Glomerular visceral epithelial cell (primary cell): ENCODE data around the gene NEDD4L.
A peak's percentile ranks its signal among the peaks of the same experiment; 100 is the strongest.
"Not testable (repeated sequence)": the region's sequence is repeated elsewhere in the genome, so short reads cannot be mapped to it uniquely, and the experiment has no call there.

Experiments
- DNase-seq: peaks from one replicate; pipeline ENCODE4 v3.0.0-alpha.2; 2016; ENCODE audit errors: extremely low spot score

Gene NEDD4L

DNA sequence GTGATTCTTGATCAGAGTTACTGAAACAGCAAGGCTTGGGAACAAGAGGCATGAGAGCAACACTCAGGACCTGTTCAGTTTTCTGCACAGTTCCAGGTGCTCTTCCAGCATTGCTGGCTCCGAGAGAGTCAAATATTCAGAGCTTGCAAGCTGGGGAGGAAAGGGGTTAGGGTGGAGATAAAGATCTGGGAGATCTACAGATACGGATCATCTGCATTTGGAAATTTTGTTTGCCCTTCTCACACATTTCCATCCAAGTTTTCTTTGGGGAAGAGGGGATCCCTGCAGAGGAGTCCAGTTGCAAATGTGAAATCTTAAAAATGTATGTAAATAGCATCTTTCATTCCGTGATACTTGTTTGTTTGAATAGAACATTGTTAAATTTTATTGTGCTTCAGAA, 108.2 kb downstream of the NEDD4L start:
- DNase-seq: no peak

DNA sequence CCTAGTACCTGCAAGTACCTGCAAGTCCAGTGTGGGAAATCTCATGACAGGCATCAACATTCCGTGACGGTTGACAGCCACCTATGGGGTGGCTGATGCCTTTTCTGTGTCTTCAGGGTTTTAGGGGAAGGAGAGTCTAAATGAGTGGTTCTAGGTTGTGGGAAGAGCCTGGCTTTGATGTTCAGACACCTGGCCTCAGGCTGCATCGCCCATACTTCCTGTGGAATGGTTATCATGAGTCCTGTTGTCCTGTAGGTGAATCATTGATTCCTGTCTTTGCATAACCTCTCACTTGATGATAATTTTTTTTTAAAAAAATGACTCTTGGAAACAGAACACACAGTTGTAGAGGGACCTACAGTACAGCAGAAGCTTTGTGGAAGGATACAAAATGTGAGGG, 108.9 kb downstream of the NEDD4L start:
- DNase-seq: no peak

DNA sequence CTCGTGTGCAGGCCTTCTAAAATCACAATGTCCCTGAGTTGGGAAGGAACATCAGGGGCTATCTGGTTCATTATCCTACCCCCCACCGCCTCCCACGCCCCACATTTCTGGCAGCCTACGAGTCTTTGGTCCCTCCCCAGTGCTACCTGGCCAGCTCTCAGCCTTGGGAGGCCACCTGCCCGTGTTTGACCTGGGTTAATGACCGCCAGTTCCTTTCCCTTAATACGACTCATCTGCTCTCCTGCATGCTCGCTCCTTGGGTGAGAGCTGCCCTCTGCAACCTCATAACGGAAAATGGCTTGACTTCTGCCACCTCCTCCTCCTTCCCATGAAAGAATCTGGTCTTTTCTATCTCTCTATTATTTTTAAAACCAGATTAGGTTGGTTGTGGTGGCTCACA, 112.5 kb downstream of the NEDD4L start:
- DNase-seq: no peak

DNA sequence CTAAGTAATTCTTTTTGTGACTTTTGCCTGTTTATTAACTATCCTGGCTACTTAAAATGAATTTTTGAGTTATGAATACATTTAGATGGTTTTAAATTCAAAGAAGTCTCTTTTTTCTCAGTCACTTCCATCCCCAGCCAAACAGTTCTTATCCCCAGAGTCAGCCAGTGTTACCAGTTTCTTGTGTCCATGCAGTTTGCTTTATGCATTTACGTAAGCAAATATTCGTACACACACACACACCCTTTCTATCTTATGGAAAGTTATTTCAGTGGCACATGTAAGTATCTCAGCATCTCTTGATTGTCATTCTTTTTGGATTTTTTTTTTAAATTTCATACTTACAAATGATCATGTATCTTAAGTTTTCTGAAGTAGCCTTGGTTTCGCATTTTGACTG, 113.2 kb downstream of the NEDD4L start:
- no peak for DNase-seq

DNA sequence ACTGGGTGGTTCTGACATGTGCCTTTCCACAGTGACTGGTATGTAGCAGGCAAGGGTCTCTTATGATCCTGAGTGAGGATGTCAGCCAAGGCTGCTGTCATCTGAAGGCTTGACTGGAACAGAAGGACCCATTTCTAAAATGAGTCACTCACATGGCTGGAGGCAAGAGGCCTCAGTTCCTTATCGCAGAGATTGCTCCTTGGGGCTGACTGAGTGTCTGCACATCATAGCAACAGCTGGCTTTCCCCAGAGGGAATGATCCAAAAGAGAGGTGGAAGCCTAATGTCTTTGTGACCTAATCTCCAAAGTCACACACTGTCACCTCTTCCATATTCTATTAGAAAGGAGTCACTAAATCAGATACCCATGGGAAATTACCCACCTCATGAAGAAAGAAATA, 114.0 kb downstream of the NEDD4L start:
- DNase-seq: no peak

DNA sequence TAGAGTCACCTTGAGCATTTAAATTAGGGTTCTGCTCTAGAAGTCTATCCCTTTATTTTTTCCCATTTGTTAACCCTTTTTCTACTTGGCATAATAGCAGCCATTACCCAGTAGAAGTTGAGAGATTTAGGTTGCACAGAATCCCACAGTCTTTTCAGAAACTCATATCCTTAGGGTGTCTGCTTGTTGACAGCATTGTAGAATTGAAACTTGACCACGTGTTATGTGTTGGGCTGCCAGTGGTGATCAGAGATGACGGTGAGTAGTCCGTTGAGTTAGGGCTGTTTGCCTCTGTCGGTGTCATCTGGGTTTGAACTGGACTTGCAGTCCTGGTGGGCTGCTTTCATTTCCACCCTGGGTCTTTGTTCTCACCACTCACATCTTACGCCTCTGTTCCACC, 114.4 kb downstream of the NEDD4L start:
- DNase-seq: no peak

DNA sequence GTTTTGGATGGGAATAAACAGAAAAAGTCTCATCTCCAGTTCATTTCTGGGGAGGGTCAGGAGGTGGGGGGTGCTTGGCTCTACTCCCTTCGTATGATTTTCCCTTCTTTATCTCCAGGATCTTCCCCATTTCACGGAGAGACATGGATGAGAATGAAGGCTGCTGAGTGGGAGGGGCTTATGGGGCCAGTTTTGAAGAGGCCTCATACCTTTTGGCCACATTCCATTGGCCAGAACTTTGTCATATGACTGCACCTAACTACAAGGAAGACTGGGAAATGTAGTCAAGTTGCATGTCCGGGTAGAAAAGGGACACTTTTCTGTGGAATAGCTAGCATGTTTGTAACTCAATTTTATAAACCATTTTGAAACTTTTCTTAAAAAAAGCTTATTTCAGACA, 117.6 kb downstream of the NEDD4L start:
- DNase-seq: no peak

DNA sequence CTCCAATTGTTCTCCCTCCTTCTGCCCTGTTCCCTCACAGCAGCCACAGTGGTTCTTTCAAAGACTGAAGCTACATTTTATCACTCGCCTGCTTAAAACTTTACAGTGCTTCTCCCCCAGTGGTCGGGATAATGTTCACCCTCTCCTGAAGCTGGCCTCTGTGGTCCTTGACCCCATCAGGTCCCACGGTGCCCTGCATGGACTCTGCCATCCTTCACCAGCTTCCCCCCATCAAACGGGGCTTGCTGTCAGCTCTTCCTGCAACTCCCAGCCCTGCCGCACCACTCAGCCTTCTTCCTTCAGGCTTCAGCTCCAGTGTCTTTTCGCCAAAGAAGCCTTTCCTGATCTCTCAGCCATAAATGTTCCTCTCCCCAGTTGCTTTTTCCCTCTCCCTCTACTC, 118.1 kb downstream of the NEDD4L start:
- no peak for DNase-seq

DNA sequence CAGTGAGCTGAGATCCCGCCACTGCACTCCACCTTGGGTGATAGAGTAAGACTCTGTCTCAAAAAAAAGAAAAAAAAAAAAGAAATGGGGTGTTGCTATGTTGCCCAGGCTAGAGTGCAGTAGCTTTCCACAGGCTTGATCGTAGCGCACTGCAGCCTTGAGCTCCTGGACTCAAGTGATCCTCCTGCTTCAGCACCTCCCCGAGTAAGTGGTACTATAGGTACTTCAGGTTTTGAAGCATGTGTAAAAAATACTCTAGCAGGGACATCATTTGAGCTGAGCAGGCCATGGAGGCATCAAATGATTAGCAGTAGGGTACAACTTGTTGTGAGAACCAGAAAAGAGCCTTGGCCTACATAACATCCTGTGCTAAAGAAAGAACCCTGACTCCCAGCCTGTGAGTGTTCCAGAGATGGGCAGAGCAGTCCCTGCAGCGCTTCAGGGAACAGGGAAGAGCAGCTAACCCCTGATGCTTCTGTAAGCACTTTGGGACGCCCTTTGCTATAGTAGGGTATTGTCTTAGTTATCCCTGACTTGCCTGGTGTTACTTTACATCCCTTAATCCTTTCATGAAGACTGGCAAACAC, 119.1 kb downstream of the NEDD4L start:
- no peak for DNase-seq

DNA sequence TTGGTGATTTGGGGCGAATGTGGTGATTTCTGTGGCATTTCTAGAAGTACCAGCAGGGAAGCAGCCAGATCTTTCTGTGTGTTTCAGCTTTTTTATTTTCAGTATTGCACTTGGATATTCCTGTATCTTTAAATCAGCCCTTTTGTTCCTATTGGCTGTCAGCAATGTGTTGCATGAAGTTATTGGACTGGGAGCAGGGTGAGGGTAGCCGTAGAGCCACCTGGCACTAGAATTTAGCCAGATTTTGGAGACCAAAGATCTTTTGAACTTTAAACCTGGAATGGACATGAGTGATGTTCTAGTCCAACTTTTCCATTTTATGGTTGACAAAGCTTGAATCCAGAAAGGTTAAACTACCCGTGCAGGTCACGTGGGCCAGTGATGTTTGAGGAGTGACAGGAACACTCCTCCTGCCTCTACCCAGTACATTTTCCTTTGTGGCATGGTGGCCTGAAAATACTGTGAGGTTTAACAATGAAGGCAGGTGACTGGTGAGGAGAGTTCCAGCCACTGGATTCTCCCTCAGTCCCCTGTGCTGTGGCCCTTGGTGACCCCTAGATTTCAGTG, 122.3 kb downstream of the NEDD4L start:
- no peak for DNase-seq

DNA sequence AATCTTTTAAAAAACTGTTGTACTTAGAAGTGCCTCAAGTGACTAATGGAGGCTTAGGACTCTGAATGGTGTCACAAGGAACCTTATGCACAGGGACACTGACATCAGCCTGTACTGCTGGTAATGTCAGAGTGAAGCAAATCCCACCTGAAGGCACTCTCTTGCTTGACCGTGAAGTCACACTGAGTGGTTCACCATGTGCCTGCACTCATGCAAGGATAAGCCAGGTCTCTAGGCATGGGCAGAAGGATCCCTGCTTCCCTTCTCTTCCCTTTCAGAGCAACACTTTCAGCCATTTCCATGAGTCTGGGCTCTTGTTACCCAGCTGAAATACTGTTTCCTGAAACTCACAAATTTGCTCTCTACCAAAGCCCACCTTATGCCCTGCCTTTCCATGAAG, 123.0 kb downstream of the NEDD4L start:
- no peak for DNase-seq

DNA sequence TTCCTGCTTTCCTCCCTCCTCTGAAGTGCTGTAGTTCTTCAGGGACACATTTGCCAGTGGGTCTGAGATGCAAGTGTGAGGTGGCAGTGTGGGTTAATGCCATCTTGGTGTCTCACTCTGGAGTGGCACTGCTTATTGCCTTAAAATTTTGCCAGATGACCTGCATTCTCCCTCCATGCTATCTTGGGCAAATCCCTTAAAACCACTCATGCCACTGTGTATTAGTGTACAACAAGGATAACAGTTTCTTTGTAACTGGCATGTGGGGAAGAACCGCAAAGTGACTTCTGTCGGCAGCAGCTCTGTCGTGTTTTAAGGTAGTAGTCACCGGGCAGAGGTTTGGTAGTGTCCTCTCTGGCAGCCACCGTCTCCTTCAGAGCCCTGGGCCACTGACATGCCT, 124.2 kb downstream of the NEDD4L start:
- no peak for DNase-seq

DNA sequence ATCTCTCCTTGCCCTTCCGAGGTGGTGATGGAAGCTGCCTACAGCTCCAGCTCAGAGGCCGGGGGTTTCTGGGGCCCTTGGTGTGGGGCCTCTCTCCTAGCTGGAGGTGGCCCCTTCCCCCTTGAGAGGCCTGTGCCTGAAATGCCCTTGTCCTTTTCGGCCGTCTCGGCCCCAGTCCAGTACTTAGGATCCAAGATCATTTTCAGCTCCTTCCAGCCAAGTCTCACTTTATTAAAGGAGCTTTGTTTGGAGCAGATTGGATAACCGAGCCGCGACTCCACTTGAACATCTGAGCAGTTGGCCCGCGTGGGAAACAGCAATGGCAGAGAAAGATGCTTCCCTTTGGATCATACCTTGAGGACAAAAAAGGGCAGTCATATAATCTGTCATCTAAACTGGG, 125.0 kb downstream of the NEDD4L start:
- DNase-seq: no peak

DNA sequence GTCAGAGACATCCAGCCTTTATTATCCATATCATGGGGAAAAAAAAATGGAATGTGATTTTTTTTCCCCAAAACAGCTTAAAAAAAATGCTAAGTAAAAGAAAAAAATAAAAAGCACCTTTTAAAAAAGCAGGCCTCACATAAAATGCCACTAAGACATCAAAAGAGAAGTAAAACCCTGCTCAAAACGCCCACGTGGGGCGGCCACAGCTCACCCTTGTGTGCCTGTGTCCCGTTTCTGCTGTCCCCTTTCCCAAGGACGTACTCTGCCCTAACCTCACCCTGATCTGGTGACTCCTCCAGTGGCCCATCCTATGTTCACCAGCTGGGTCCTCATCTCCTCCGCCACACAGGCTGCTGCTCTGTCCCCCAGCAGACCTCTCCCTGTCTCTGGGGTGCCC, 125.4 kb downstream of the NEDD4L start:
- no peak for DNase-seq

DNA sequence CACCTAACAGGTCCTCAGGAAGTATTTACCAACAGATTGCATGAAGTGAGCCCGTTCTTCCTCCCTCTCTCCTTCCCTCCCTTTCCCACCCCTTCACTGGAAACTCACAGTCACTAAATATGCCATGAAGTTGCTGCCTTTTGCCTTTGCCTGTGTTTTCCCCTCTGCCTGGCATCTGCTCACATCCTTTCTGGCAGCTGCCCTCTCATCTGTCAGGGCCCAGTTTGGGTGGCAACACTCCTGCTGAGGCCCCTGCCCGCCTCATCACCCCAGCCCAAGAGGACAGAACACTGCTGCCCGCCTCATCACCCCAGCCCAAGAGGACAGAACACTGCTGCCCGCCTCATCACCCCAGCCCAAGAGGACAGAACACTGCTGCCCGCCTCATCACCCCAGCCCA, 126.0 kb downstream of the NEDD4L start:
- DNase-seq: not testable (repeated sequence)

DNA sequence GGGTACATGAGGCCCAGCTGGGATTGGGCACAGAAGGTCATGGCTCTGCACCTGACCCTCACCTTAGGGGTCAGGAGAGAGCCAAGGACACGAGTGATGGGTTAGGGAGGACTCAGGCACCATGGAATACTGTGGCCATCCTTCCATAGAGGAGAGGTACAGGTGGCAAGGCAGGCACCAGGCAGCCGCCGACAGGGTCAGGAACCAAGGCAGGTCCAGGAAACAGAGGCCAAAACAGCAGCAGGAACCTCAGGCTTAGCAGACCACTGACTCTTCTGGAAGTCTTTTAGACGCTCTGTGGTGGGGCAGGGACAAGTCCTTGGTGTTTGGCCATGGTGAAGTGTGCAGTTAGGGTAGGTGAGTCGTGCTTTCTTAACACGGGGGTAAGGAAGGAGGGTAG, 128.0 kb downstream of the NEDD4L start:
- no peak for DNase-seq

DNA sequence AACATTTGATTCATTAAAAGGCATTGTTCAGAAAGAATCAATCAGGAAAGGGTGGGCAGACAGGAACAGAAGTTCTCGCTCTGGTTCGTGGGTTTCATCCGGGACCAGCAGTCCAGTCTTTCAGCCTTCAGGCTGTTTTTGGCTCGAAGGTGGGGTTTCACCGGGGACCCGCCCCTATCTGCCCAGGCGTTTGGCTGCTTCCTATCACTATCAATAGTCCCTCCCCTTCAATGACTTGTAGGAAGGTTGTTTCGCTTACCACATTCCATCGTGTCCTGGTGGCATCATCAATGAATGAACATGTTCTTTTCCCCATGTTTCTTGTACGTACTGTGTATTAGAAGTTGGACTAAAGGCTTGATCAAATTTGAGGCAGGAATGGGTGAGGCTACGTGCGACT, 130.3 kb downstream of the NEDD4L start:
- DNase-seq: no peak

DNA sequence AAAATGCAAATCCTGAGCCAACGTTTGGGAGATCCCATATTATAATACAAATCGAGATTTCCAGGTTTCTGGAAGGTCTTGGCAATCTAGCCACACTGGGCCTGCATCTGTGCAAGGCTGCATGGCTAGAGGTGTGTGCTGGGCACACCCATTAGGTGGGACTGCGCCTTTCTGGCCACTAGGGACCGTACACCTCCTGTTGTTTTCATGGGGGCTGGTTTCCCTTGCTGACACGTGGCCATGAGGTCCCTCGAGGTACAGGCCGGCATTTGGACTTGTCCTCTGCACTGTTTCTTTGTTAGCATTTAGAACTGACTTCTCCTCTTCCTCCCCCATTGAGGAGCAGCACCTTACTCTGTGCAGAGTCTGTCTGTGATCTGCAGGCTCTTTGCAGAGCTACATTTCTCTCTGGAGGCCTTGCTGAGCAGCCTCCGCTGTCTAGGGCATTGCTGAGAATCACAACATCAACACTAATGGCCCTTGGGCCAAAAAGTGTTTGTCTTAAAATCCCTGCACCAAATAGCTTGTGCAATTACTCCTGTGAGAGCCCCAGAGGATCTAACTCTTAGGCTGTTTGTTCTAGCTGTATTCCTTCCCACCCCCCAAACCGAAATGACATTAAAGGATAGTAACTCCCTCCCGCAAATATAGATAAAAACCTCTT, 131.2 kb downstream of the NEDD4L start:
- DNase-seq: no peak

DNA sequence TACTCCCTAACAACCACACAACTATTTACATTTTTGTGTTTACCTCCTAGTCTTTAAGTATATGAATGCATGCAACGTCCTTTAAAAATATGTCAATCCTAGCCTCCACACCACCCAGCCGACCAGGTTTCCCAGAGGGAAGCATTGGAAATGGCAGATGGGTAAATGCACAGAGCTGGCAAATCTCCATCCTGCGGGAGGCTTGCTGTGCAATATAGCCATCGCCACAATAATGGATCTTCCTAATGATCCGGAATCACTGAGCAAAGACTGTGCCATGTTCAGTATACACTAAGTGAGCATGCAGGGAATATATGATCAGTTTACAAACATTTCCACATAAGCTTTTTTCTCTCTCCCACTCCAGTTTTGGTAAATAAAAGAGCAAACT, 131.8 kb downstream of the NEDD4L start:
- no peak for DNase-seq

DNA sequence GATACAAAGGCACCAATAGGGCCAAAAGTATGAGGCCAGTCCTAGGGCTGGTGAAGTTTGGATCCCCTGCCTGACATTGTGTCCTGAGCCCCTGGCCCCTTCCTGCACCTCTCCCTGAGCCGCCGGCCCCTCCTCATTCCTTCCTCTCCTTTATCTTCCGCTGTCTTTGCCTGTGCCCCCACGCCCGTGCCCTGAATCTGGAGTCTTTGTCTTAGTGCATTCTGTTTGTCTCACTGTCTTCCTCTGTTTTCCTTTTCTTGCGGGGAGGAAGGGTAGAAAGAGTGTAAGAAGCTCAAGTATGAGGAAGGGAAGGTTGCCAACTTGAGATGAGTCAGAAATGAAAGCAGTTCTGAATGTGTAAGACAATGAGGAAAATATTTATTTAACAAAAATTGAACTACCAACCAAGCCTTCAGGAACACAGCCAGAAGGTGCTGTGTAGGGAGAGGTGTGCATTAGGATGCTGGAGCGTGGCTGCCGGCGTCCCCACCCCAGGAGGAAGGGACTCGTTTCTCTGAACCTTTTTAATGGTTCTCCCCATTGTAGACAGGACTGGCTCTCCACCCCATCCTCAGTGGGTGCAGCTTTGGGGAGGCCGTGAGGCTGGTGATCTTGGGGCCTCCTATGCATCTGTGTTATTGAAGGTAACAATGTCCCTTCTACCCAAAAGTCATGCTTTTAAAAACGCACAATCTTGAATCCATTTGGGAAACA, 133.1 kb downstream of the NEDD4L start:
- DNase-seq: peak; percentile 86

DNA sequence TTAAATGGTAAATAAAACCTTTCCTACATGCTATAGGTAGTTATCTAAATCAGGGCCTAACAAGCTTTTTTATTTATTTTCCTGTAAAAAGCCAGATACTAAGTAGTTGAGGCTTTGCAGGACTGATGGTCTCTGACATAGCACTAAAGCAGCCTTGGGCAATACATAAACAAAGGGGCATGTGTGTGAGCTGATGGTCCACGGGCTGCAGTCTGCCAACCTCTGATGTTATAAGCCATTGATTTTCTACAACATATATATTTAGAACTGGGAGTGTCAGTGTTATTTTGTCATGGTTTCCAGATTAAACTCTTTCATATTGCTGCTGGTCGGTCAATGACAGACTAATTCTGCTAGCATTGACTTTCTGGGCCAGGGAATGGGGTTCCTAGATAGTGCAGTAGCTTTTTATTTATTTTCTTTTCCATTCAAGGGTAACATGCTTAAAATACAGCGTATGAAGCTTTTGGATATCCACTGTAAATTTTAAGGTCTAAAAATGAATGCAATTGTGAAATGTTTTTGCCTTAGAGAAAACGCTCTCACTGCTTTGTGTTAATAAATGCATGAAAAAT, 134.0 kb downstream of the NEDD4L start:
- DNase-seq: no peak

DNA sequence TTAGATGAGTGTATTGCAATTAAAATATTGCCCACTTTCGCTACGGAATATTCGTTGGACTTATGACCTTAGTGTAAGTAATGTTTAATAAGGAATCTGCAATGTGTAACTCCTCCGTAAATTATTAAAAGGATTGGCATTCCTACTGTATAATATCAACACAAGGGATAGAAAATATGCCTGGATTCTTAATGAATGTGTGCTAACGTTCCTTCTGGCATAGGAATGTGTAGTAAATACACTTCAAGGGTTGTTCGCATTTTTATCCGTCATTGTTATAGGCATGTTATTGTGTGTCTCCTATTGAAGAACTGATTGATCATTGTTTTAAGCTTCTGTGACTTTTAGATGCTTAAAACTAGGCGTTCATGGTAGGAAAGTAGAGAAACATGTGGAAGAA, 134.5 kb downstream of the NEDD4L start:
- DNase-seq: peak; percentile 68

DNA sequence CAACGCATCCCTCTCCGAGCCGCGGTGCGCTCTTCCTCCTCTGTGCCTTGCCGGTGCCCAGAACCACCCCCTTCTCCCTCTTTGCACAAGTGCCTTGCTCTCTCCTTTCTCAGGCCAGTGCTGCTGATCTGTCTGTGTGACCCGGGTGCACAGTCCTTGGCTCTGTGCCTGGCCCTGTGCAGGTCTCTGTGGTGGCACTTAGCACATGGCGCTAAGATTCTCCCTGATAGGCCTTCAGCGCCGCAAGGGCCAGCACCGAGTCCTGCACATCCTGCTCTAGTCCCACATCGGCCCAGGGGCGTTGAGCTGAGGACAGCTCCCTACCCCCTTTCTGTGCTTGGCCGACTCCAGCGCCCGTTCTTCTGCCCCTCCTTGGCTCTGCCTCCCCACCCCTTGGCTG, 136.1 kb downstream of the NEDD4L start:
- no peak for DNase-seq
